SK-N-SH (cell line): ENCODE results near the gene CHAF1A. TPM values are rescaled to one million over a fixed set of nuclear protein-coding genes. Genes with fewer than 3 reads are reported as not detected.

Experiments
- CTCF ChIA-PET: fragments of 300-600, 350-600 bp; formaldehyde crosslinking; extraction: SDS; loops from one replicate; lab custom pipeline; 2021; lab: Yijun Ruan, JAX
- POLR2A ChIA-PET: fragments of 350-600 bp; sonication (Branson Sonifier 250); formaldehyde crosslinking; extraction: SDS; loops from one replicate; lab custom pipeline; 2020; ENCODE audit warnings: antibody characterized with exemption, inconsistent platforms; lab: Yijun Ruan, JAX
- DNase-seq: peaks from one replicate; pipeline ENCODE4 v3.0.0; 2012
- H2AFZ ChIP-seq: fragments of 200-600 bp; sonication (generic); 2 replicates; pipeline ENCODE4 v1.8.1; 2016; ENCODE audit warnings: antibody characterized with exemption, mild to moderate bottlenecking, low read depth
- H3F3A ChIP-seq: fragments of 200-600 bp; sonication (generic); replicated peaks from 2 replicates; pipeline ENCODE3; 2016; ENCODE audit warnings: antibody characterized with exemption, mild to moderate bottlenecking; ENCODE audit not compliant: insufficient read depth
- H3K27ac ChIP-seq, 2 experiments: fragments of 200-500 bp in 1 of 2; fragments of 200-600 bp in 1 of 2; sonication (Bioruptor generic) in 1 of 2; sonication (generic), shearing (Covaris generic) in 1 of 2; 2 replicates each; pipeline versions ENCODE4 v1.5.1 to v1.6.1; 2014 to 2016; ENCODE audit warnings: low read depth in 2 of 2, inconsistent platforms in 1 of 2, low read length in 1 of 2, mild to moderate bottlenecking in 1 of 2, mixed read lengths in 1 of 2
- H3K27me3 ChIP-seq: fragments of 200-600 bp; sonication (generic), shearing (Covaris generic); 2 replicates; pipeline ENCODE4 v1.6.1; 2016; ENCODE audit warnings: mixed run types; ENCODE audit not compliant: insufficient read depth
- H3K36me3 ChIP-seq, 2 experiments: fragments of 200-500 bp in 1 of 2; fragments of 200-600 bp in 1 of 2; sonication (Bioruptor generic) in 1 of 2; sonication (generic) in 1 of 2; replicated peaks in 1 of 2; 2 replicates each; pipeline versions ENCODE3 to v1.5.1; 2014 to 2016; ENCODE audit warnings: low read length in 1 of 2, mild to moderate bottlenecking in 1 of 2; ENCODE audit not compliant: insufficient read depth in 2 of 2, control insufficient read depth in 1 of 2
- H3K4me1 ChIP-seq, 2 experiments: fragments of 200-500 bp in 1 of 2; fragments of 200-600 bp in 1 of 2; sonication (Bioruptor generic) in 1 of 2; sonication (generic), shearing (Covaris generic) in 1 of 2; 2 replicates each; pipeline versions ENCODE4 v1.5.1 to v1.6.1; 2014 to 2016; ENCODE audit warnings: low read depth in 1 of 2, low read length in 1 of 2, mixed run types in 1 of 2; ENCODE audit not compliant: insufficient read depth in 2 of 2, control insufficient read depth in 1 of 2
- H3K4me2 ChIP-seq: fragments of 200-600 bp; sonication (generic), shearing (Covaris generic); 2 replicates; pipeline ENCODE4 v1.6.1; 2017; ENCODE audit warnings: mixed run types
- H3K4me3 ChIP-seq, 2 experiments: fragments of 200-500 bp in 1 of 2; fragments of 200-600 bp in 1 of 2; sonication (Bioruptor generic) in 1 of 2; sonication (generic), shearing (Covaris generic) in 1 of 2; 2 replicates each; pipeline versions ENCODE4 v1.5.1 to v1.8.1; 2014 to 2016; ENCODE audit warnings: low read depth in 2 of 2, inconsistent platforms in 1 of 2, low read length in 1 of 2, mild to moderate bottlenecking in 1 of 2, mixed read lengths in 1 of 2, moderate library complexity in 1 of 2
- H3K79me2 ChIP-seq: fragments of 200-600 bp; sonication (generic); 2 replicates; pipeline ENCODE4 v1.8.1; 2017; ENCODE audit warnings: mild to moderate bottlenecking; ENCODE audit not compliant: insufficient read depth
- H3K9ac ChIP-seq: fragments of 200-600 bp; sonication (generic); 2 replicates; pipeline ENCODE4 v1.6.1; 2017; ENCODE audit warnings: mixed run types
- H3K9me2 ChIP-seq: fragments of 200-600 bp; sonication (generic); 2 replicates; pipeline ENCODE4 v1.6.1; 2017; ENCODE audit warnings: mixed run types
- H3K9me3 ChIP-seq: fragments of 200-600 bp; sonication (generic); 2 replicates; pipeline ENCODE4 v1.6.1; 2017; ENCODE audit warnings: mixed run types, mild to moderate bottlenecking, moderate library complexity
- H4K20me1 ChIP-seq: fragments of 200-600 bp; sonication (generic); 2 replicates; pipeline ENCODE4 v1.6.1; 2017; ENCODE audit warnings: mild to moderate bottlenecking, mixed run types; ENCODE audit not compliant: insufficient read depth
- CHD2 ChIP-seq: fragments of 150-350 bp; IDR thresholded peaks from 2 replicates; pipeline ENCODE4 v1.6.1; 2018; ENCODE audit warnings: low read length; ENCODE audit not compliant: partially characterized antibody
- CTCF ChIP-seq: fragments of 200-600 bp; sonication (generic); IDR thresholded peaks from 2 replicates; pipeline ENCODE4 v1.6.1; 2017; ENCODE audit warnings: antibody characterized with exemption, mild to moderate bottlenecking, moderate library complexity
- EZH2phosphoT487 ChIP-seq: fragments of 200-600 bp; sonication (generic); IDR thresholded peaks from 2 replicates; pipeline ENCODE4 v1.6.1; 2017; ENCODE audit warnings: low read depth, mixed run types, mild to moderate bottlenecking, antibody characterized with exemption, moderate library complexity, borderline replicate concordance
- FOSL2 ChIP-seq: IDR thresholded peaks from 2 replicates; pipeline ENCODE4 v1.4.0; 2012; ENCODE audit warnings: low read depth, mild to moderate bottlenecking, moderate library complexity, borderline replicate concordance
- GABPA ChIP-seq: IDR thresholded peaks from 2 replicates; pipeline ENCODE4 v1.4.0; 2012; ENCODE audit warnings: low read depth, mild to moderate bottlenecking
- IRF3 ChIP-seq: fragments of 150-350 bp; IDR thresholded peaks from 2 replicates; pipeline ENCODE4 v1.6.1; 2016; ENCODE audit warnings: mild to moderate bottlenecking, low read depth, low read length
- RAD21 ChIP-seq: IDR thresholded peaks from 2 replicates; pipeline ENCODE4 v1.6.1; 2012; ENCODE audit warnings: mild to moderate bottlenecking, low read length
- RCOR1 ChIP-seq: fragments of 150-350 bp; IDR thresholded peaks from 2 replicates; pipeline ENCODE4 v1.6.1; 2017; ENCODE audit warnings: antibody characterized with exemption, low read length
- REST ChIP-seq: IDR thresholded peaks from 2 replicates; pipeline ENCODE4 v1.6.1; 2012; ENCODE audit warnings: mild to moderate bottlenecking, low read depth, low read length, moderate library complexity
- SMC3 ChIP-seq: IDR thresholded peaks from 2 replicates; pipeline ENCODE4 v1.6.1; 2012; ENCODE audit warnings: low read depth, low read length, improper control_type of control experiment
- USF1 ChIP-seq: IDR thresholded peaks from 2 replicates; pipeline ENCODE4 v1.4.0; 2012; ENCODE audit warnings: low read depth, borderline replicate concordance
- WGBS: methylation state at CpG from one replicate; pipeline ENCODE4 v1.1.6; 2017; ENCODE audit warnings: low lambda C conversion rate; 5-methylcytosine and 5-hydroxymethylcytosine counted together
- polyA plus RNA-seq, 3 experiments: library from polyadenylated mRNA; depleted of rRNA; stranded (reverse); fragments of >200 nt; gene quantifications; 2 replicates each; pipeline ENCODE4 v1.2.3, GENCODE V29; 2012

Gene CHAF1A
- polyA plus RNA-seq, 1 of the 3 experiments (the other 2 are of a cell fraction) = 18.0 TPM

GRCh38 chr19:4362831-4363545 is 39.5 kb upstream of the CHAF1A start:
- H3K27me3 ChIP-seq = no peaks in the 10 kb centered on the region
- no peak overlapping the region for H2AFZ ChIP-seq
- H3F3A ChIP-seq = peaks cover 3% of the 10 kb centered on the region
- 70% methylated on average over 6 of the region's 22 CpGs for WGBS
- H3K4me3 ChIP-seq = no peak overlapping the region
- H3K9ac ChIP-seq = no peak overlapping the region
- CTCF ChIA-PET = interaction anchor here (0.5 to 8.5 kb wide), 14 partner anchors 9 to 983 kb away, joined by 3 to 84 read pairs (median 4); partner anchors contain the start of genes MPND and SH3GL1
- H3K9me3 ChIP-seq = no peaks in the 10 kb centered on the region
- no peaks in the 10 kb centered on the region for H3K9me2 ChIP-seq
- H3K36me3 ChIP-seq = peaks cover 0 to 58% of the 10 kb centered on the region in 2 experiments
- no peak for DNase-seq
- H3K4me1 ChIP-seq = peaks cover under 1 to 6% of the 10 kb centered on the region in 2 experiments; a peak in 1 of 4 replicates
- POLR2A ChIA-PET = interaction anchor here (1.6 kb wide), 1 partner anchor 10 kb away, joined by 5 read pairs; no protein-coding TSS in a partner anchor
- TF ChIP-seq REST = no peak
- TF ChIP-seq RCOR1 = no peak
- TF ChIP-seq SMC3 = peak; percentile 30; the same call in 1 of the 2 replicates
- TF ChIP-seq RAD21 = peak; percentile 18; the same call in 1 of the 2 replicates
- no peak for TF ChIP-seq FOSL2
- TF ChIP-seq IRF3 = no peak
- TF ChIP-seq USF1 = no peak
- no peak for TF ChIP-seq EZH2phosphoT487
- TF ChIP-seq GABPA = no peak
- peak; percentile 21; the same call in 1 of the 2 replicates for TF ChIP-seq CTCF
- no peak for TF ChIP-seq CHD2
- peaks cover 1% of the 10 kb centered on the region; the same call in 1 of the 2 replicates for H4K20me1 ChIP-seq
- H3K4me2 ChIP-seq = no peak overlapping the region
- H3K27ac ChIP-seq = no peak overlapping the region; a peak in 1 of 4 replicates
- peaks cover 8% of the 10 kb centered on the region; the same call in 1 of the 2 replicates for H3K79me2 ChIP-seq
